Keratinocyte (primary cell): Measurements from ENCODE around the gene TAS2R39. TPM values are rescaled to one million over a fixed set of nuclear protein-coding genes. Genes with fewer than 3 reads are reported as not detected.

ENCODE experiments used
- DNase-seq: peaks from one replicate; pipeline ENCODE4 v3.0.0-alpha.2; 2011; ENCODE audit warnings: low read depth, missing footprints, low spot score
- FAIRE-seq: peaks from 2 replicates; lab custom pipeline; 2011; peaks lifted over from hg19 to GRCh38; lab: Jason Lieb, UNC
- H2AFZ ChIP-seq: 2 replicates; pipeline ENCODE4 v1.6.0; 2012; ENCODE audit warnings: low read length, control low read depth, inconsistent platforms; ENCODE audit not compliant: control insufficient read depth
- H3K27ac ChIP-seq: 2 replicates; pipeline ENCODE4 v1.5.1; 2011; ENCODE audit warnings: low read length; ENCODE audit not compliant: control insufficient read depth, insufficient read depth
- H3K27me3 ChIP-seq: 3 replicates; pipeline ENCODE4 v1.6.0; 2011; ENCODE audit warnings: low read length; ENCODE audit not compliant: control insufficient read depth, insufficient read depth; ENCODE audit errors: extremely low read depth
- H3K36me3 ChIP-seq, 2 experiments: 2 replicates in 1 of 2; 3 replicates in 1 of 2; pipeline ENCODE4 v1.5.1; 2011; ENCODE audit warnings: low read length in 2 of 2, mild to moderate bottlenecking in 1 of 2; ENCODE audit not compliant: control insufficient read depth in 2 of 2, insufficient read depth in 2 of 2; ENCODE audit errors: extremely low read depth in 1 of 2
- H3K4me1 ChIP-seq: 3 replicates; pipeline ENCODE4 v1.5.1; 2011; ENCODE audit warnings: low read length; ENCODE audit not compliant: control insufficient read depth, insufficient read depth; ENCODE audit errors: extremely low read depth
- H3K4me2 ChIP-seq: 3 replicates; pipeline ENCODE4 v1.6.0; 2011; ENCODE audit warnings: low read depth, low read length; ENCODE audit not compliant: control insufficient read depth, insufficient read depth; ENCODE audit errors: extremely low read depth
- H3K4me3 ChIP-seq, 3 experiments: fragments of 200-600 bp in 1 of 3; sonication (generic) in 1 of 3; 2 replicates in 2 of 3; 3 replicates in 1 of 3; pipeline ENCODE4 v1.5.1; 2011 to 2016; ENCODE audit warnings: low read length in 3 of 3, mild to moderate bottlenecking in 3 of 3, control low read depth in 2 of 3, inconsistent platforms in 1 of 3, low read depth in 1 of 3, mixed read lengths in 1 of 3, mixed run types in 1 of 3, moderate library complexity in 1 of 3; ENCODE audit not compliant: control insufficient read depth in 2 of 3, insufficient read depth in 2 of 3; ENCODE audit errors: extremely low read depth in 1 of 3
- H3K79me2 ChIP-seq: 2 replicates; pipeline ENCODE4 v1.6.0; 2012; ENCODE audit warnings: low read length; ENCODE audit not compliant: control insufficient read depth, insufficient read depth
- H3K9ac ChIP-seq: 3 replicates; pipeline ENCODE4 v1.6.0; 2011; ENCODE audit warnings: low read length; ENCODE audit not compliant: control insufficient read depth, insufficient read depth; ENCODE audit errors: extremely low read depth
- H3K9me1 ChIP-seq: 3 replicates; pipeline ENCODE4 v1.6.0; 2011; ENCODE audit warnings: low read length; ENCODE audit not compliant: control insufficient read depth, insufficient read depth; ENCODE audit errors: extremely low read depth
- H3K9me3 ChIP-seq: 2 replicates; pipeline ENCODE4 v1.5.1; 2012; ENCODE audit warnings: low read depth, low read length; ENCODE audit not compliant: control insufficient read depth
- H4K20me1 ChIP-seq: 3 replicates; pipeline ENCODE4 v1.6.0; 2011; ENCODE audit warnings: low read length; ENCODE audit not compliant: control insufficient read depth, insufficient read depth; ENCODE audit errors: extremely low read depth
- EZH2 ChIP-seq: IDR thresholded peaks from one replicate; pipeline ENCODE4 v1.6.1; 2012; ENCODE audit warnings: inconsistent platforms, mild to moderate bottlenecking, low read length, moderate library complexity
- dilution Hi-C: fragments of 300-500 bp; cut with MboI; formaldehyde crosslinking; loops from one replicate; pipeline ENCODE4 v1.7.0; 2020; ENCODE audit warnings: low sequenced_read_pairs; ENCODE audit not compliant: extremely low pct_ligation_motif_present
- polyA plus RNA-seq, 5 experiments: library from polyadenylated mRNA; depleted of rRNA in 3 of 5; stranded (reverse) in 3 of 5; stranded (forward) in 1 of 5; unstranded in 1 of 5; fragments of >200 nt; gene quantifications; 1 replicate in 1 of 5; 2 replicates in 3 of 5; 3 replicates in 1 of 5; pipeline versions ENCODE4 v1.2.1 to v1.2.3, GENCODE V29; 2011 to 2012; ENCODE audit warnings: missing spikeins in 2 of 5, low read depth in 1 of 5, low replicate concordance in 1 of 5
- TF ChIP-seq, protein P1 (sequence below), 3 experiments: IDR thresholded peaks in 1 of 3; conservative IDR thresholded peaks in 1 of 3; optimal IDR thresholded peaks in 1 of 3; 2 replicates in 2 of 3; 3 replicates in 1 of 3; pipeline versions ENCODE3 to v1.5.1; 2011; ENCODE audit warnings: low read length in 3 of 3, mild to moderate bottlenecking in 3 of 3, moderate library complexity in 2 of 3, control low read depth in 1 of 3, inconsistent platforms in 1 of 3; ENCODE audit not compliant: insufficient read depth in 2 of 3; ENCODE audit errors: extremely low read depth in 1 of 3

TAS2R39 gene
- polyA plus RNA-seq, 1 donor (not counting 4 experiments of a cell fraction or from before 2014, with no cell fraction given), result not detected

DNA sequence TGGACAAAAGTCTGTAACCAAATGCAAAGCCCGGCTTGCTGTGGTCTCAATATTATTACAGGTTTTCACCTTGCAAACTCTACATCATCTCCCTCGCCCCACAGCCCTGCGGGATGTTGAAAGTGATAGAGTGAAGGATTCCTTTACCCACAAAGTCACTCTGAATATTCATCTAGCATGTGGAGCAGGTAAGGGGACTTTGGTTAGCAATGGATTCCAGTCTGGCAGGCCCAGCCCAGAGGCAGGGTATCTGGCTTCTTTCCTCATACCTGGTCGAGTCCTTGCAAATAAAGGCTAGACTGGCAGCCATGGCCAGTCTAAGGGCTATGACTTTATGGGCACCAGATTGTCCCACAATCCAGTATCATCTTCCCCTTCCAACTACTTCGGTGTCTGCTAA, 41.8 kb downstream of the TAS2R39 start:
- TF ChIP-seq EZH2, result no peak
- TF ChIP-seq, protein P1, sequence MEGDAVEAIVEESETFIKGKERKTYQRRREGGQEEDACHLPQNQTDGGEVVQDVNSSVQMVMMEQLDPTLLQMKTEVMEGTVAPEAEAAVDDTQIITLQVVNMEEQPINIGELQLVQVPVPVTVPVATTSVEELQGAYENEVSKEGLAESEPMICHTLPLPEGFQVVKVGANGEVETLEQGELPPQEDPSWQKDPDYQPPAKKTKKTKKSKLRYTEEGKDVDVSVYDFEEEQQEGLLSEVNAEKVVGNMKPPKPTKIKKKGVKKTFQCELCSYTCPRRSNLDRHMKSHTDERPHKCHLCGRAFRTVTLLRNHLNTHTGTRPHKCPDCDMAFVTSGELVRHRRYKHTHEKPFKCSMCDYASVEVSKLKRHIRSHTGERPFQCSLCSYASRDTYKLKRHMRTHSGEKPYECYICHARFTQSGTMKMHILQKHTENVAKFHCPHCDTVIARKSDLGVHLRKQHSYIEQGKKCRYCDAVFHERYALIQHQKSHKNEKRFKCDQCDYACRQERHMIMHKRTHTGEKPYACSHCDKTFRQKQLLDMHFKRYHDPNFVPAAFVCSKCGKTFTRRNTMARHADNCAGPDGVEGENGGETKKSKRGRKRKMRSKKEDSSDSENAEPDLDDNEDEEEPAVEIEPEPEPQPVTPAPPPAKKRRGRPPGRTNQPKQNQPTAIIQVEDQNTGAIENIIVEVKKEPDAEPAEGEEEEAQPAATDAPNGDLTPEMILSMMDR (optimal IDR thresholded peaks at IDR 0.05 in 1 of 3, IDR thresholded peaks at IDR 0.05 in 1 of 3, conservative IDR thresholded peaks at IDR 0.05 in 1 of 3; ENCODE audit: extremely low read depth in 1 of 3, insufficient read depth in 2 of 3, low read length in 3 of 3), result no peak
- H3K4me2 ChIP-seq, result no peak overlapping the region
- no peaks in the 10 kb centered on the region for H4K20me1 ChIP-seq
- H3K27ac ChIP-seq, result no peak overlapping the region
- no peak for FAIRE-seq
- peaks cover 11% of the 10 kb centered on the region for H3K27me3 ChIP-seq
- H2AFZ ChIP-seq, result no peak overlapping the region
- dilution Hi-C loops, result no loop called here
- H3K36me3 ChIP-seq, result no peaks in the 10 kb centered on the region
- no peak for DNase-seq
- no peaks in the 10 kb centered on the region for H3K9me1 ChIP-seq
- no peak overlapping the region for H3K9ac ChIP-seq
- H3K9me3 ChIP-seq, result no peaks in the 10 kb centered on the region
- no peak overlapping the region for H3K4me3 ChIP-seq
- no peaks in the 10 kb centered on the region for H3K4me1 ChIP-seq
- no peaks in the 10 kb centered on the region for H3K79me2 ChIP-seq

GRCh38 chr7:143227806-143228205, 44.6 kb downstream of the TAS2R39 start:
- Histone ChIP-seq H3K4me1 (no peaks in the 10 kb centered on the region), H3K27me3 (peaks cover 8% of the 10 kb centered on the region), H3K9ac (no peak overlapping the region), H3K36me3 (no peaks in the 10 kb centered on the region), H3K4me3 (no peak overlapping the region), H3K27ac (no peak overlapping the region), H4K20me1 (no peaks in the 10 kb centered on the region), H3K4me2 (no peak overlapping the region), H2AFZ (no peak overlapping the region), H3K9me1 (no peaks in the 10 kb centered on the region), H3K9me3 (no peaks in the 10 kb centered on the region), H3K79me2 (no peaks in the 10 kb centered on the region)
- dilution Hi-C loops, result no loop called here
- no peak for FAIRE-seq
- TF ChIP-seq, protein P1 (optimal IDR thresholded peaks at IDR 0.05 in 1 of 3, IDR thresholded peaks at IDR 0.05 in 1 of 3, conservative IDR thresholded peaks at IDR 0.05 in 1 of 3; ENCODE audit: extremely low read depth in 1 of 3, insufficient read depth in 2 of 3, low read length in 3 of 3), result no peak
- no peak for TF ChIP-seq EZH2
- DNase-seq, result no peak
